Measurements from ENCODE around the gene ATP5ME. TPM values are rescaled to one million over a fixed set of nuclear protein-coding genes. Genes with fewer than 3 reads are reported as not detected.
A peak's percentile ranks its signal among the peaks of the same experiment; 100 is the strongest.
"Not testable (repeated sequence)": the region's sequence is repeated elsewhere in the genome, so short reads cannot be mapped to it uniquely, and the experiment has no call there.

The ATP5ME gene
- total RNA-seq, 3 donors from 2014 or later = 227 to 249 (median 244) TPM

- ATAC-seq = no peak
These were observed 556 bp downstream of the ATP5ME start for GRCh38 chr4:673349-674091.

GRCh38 chr4:671769-672168, 2.3 kb downstream of the ATP5ME start:
- ATAC-seq = no peak
- Mint-ChIP-seq H3K4me3 (peak overlapping the region; percentile 21), H3K36me3 (ENCODE audit: insufficient read depth) (peaks cover 16% of the 10 kb centered on the region), H3K9me3 (no peaks in the 10 kb centered on the region), H3K27me3 (ENCODE audit: low read depth) (no peaks in the 10 kb centered on the region), H3K4me1 (ENCODE audit: low read depth) (peaks cover 10% of the 10 kb centered on the region)
- DNase-seq = no peak

More at GRCh38 chr4:673349-674091, 556 bp downstream of the ATP5ME start:
- Mint-ChIP-seq H3K9me3 (no peaks in the 10 kb centered on the region), H3K36me3 (ENCODE audit: insufficient read depth) (peaks cover 16% of the 10 kb centered on the region), H3K4me1 (ENCODE audit: low read depth) (peaks cover 10% of the 10 kb centered on the region), H3K27me3 (ENCODE audit: low read depth) (no peaks in the 10 kb centered on the region), H3K4me3 (peak overlapping the region; percentile 86)
- DNase-seq = no peak

- not testable (repeated sequence) for ATAC-seq; H3K27me3 Mint-ChIP-seq (ENCODE audit: low read depth); H3K4me3 Mint-ChIP-seq; DNase-seq; H3K9me3 Mint-ChIP-seq
- Mint-ChIP-seq H3K36me3 (ENCODE audit: insufficient read depth) (peaks cover 16% of the 10 kb centered on the region), H3K4me1 (ENCODE audit: low read depth) (peaks cover 10% of the 10 kb centered on the region)
These were observed 4.1 kb downstream of the ATP5ME start for GRCh38 chr4:669806-670559.

GRCh38 chr4:668219-668618, 5.9 kb downstream of the ATP5ME start:
- H3K4me1 Mint-ChIP-seq (ENCODE audit: low read depth) = peaks cover 14% of the 10 kb centered on the region
- not testable (repeated sequence) for H3K9me3 Mint-ChIP-seq; H3K4me3 Mint-ChIP-seq; ATAC-seq; H3K27me3 Mint-ChIP-seq (ENCODE audit: low read depth); DNase-seq
- H3K36me3 Mint-ChIP-seq (ENCODE audit: insufficient read depth) = peaks cover 15% of the 10 kb centered on the region

GRCh38 chr4:667545-667925, 6.5 kb downstream of the ATP5ME start:
- DNase-seq = no peak
- Mint-ChIP-seq H3K4me1 (ENCODE audit: low read depth) (peaks cover 15% of the 10 kb centered on the region), H3K4me3 (no peak overlapping the region), H3K27me3 (ENCODE audit: low read depth) (no peaks in the 10 kb centered on the region), H3K9me3 (no peaks in the 10 kb centered on the region), H3K36me3 (ENCODE audit: insufficient read depth) (peaks cover 12% of the 10 kb centered on the region)
- ATAC-seq = no peak

- ATAC-seq = no peak
- DNase-seq = no peak
- H3K27me3 Mint-ChIP-seq (ENCODE audit: low read depth) = no peaks in the 10 kb centered on the region
- H3K4me1 Mint-ChIP-seq (ENCODE audit: low read depth) = peaks cover 18% of the 10 kb centered on the region
- peaks cover 8% of the 10 kb centered on the region for H3K36me3 Mint-ChIP-seq (ENCODE audit: insufficient read depth)
- H3K4me3 Mint-ChIP-seq = no peak overlapping the region
- no peaks in the 10 kb centered on the region for H3K9me3 Mint-ChIP-seq
These were observed 7.1 kb downstream of the ATP5ME start for GRCh38 chr4:666822-667544.

- no peaks in the 10 kb centered on the region for H3K9me3 Mint-ChIP-seq
- peaks cover 8% of the 10 kb centered on the region for H3K36me3 Mint-ChIP-seq (ENCODE audit: insufficient read depth)
- DNase-seq (no peak), ATAC-seq (no peak)
- no peaks in the 10 kb centered on the region for H3K27me3 Mint-ChIP-seq (ENCODE audit: low read depth)
- no peak overlapping the region for H3K4me3 Mint-ChIP-seq
- H3K4me1 Mint-ChIP-seq (ENCODE audit: low read depth) = peaks cover 18% of the 10 kb centered on the region
These were observed 7.7 kb downstream of the ATP5ME start for GRCh38 chr4:666436-666810.

GRCh38 chr4:665751-666435, 8.2 kb downstream of the ATP5ME start:
- no peak for ATAC-seq
- peaks cover 18% of the 10 kb centered on the region for H3K4me1 Mint-ChIP-seq (ENCODE audit: low read depth)
- H3K36me3 Mint-ChIP-seq (ENCODE audit: insufficient read depth) = peaks cover 5% of the 10 kb centered on the region
- H3K9me3 Mint-ChIP-seq = no peaks in the 10 kb centered on the region
- no peak for DNase-seq
- H3K4me3 Mint-ChIP-seq = no peak overlapping the region
- H3K27me3 Mint-ChIP-seq (ENCODE audit: low read depth) = no peaks in the 10 kb centered on the region

GRCh38 chr4:665381-665750, 8.7 kb downstream of the ATP5ME start:
- peaks cover 18% of the 10 kb centered on the region for H3K4me1 Mint-ChIP-seq (ENCODE audit: low read depth)
- H3K27me3 Mint-ChIP-seq (ENCODE audit: low read depth) = no peaks in the 10 kb centered on the region
- H3K4me3 Mint-ChIP-seq = peak overlapping the region; percentile 78
- no peaks in the 10 kb centered on the region for H3K9me3 Mint-ChIP-seq
- no peak for DNase-seq
- H3K36me3 Mint-ChIP-seq (ENCODE audit: insufficient read depth) = no peaks in the 10 kb centered on the region
- ATAC-seq = no peak

GRCh38 chr4:664713-665231, 9.3 kb downstream of the ATP5ME start:
- peaks cover 2% of the 10 kb centered on the region for H3K36me3 Mint-ChIP-seq (ENCODE audit: insufficient read depth)

GRCh38 chr4:663438-664428, 10.3 kb downstream of the ATP5ME start:
- peaks cover 2% of the 10 kb centered on the region for H3K36me3 Mint-ChIP-seq (ENCODE audit: insufficient read depth)
- peaks cover 18% of the 10 kb centered on the region for H3K4me1 Mint-ChIP-seq (ENCODE audit: low read depth)
- peak; percentile 73 for DNase-seq
- H3K4me3 Mint-ChIP-seq = peak overlapping the region; percentile 83
- no peaks in the 10 kb centered on the region for H3K9me3 Mint-ChIP-seq
- H3K27me3 Mint-ChIP-seq (ENCODE audit: low read depth) = no peaks in the 10 kb centered on the region
- ATAC-seq = peak; percentile 77 to 80

More at GRCh38 chr4:664713-665231, 9.3 kb downstream of the ATP5ME start:
- DNase-seq (no peak), ATAC-seq (no peak)
- H3K9me3 Mint-ChIP-seq = no peaks in the 10 kb centered on the region
- peak overlapping the region; percentile 78 for H3K4me3 Mint-ChIP-seq
- H3K4me1 Mint-ChIP-seq (ENCODE audit: low read depth) = peaks cover 18% of the 10 kb centered on the region
- no peaks in the 10 kb centered on the region for H3K27me3 Mint-ChIP-seq (ENCODE audit: low read depth)

- DNase-seq (no peak), ATAC-seq (no peak)
- peaks cover 2% of the 10 kb centered on the region for H3K36me3 Mint-ChIP-seq (ENCODE audit: insufficient read depth)
- H3K4me3 Mint-ChIP-seq = peak overlapping the region; percentile 83
- H3K27me3 Mint-ChIP-seq (ENCODE audit: low read depth) = no peaks in the 10 kb centered on the region
- H3K9me3 Mint-ChIP-seq = no peaks in the 10 kb centered on the region
- peaks cover 18% of the 10 kb centered on the region for H3K4me1 Mint-ChIP-seq (ENCODE audit: low read depth)
These were observed 11.0 kb downstream of the ATP5ME start for GRCh38 chr4:663046-663437.
